HEK293 (cell line): ENCODE results near the gene GPSM1.

Experiments used
- CTCF ChIA-PET: fragments of 350-600 bp; formaldehyde crosslinking; extraction: SDS; loops from one replicate; lab custom pipeline; 2021; ENCODE audit warnings: antibody characterized with exemption; lab: Yijun Ruan, JAX
- POLR2A ChIA-PET: fragments of 300-600 bp; formaldehyde crosslinking; extraction: SDS; loops from one replicate; lab custom pipeline; 2020; ENCODE audit warnings: antibody characterized with exemption, inconsistent platforms; lab: Yijun Ruan, JAX
- H3K27ac ChIP-seq: fragments of 200-500 bp; sonication (Bioruptor generic); 2 replicates; pipeline ENCODE4 v1.5.1; 2014; ENCODE audit warnings: low read depth, low read length, control low read depth, inconsistent platforms; ENCODE audit errors: extremely low read depth
- H3K36me3 ChIP-seq, 2 experiments: fragments of 200-500 bp in 1 of 2; sonication (Bioruptor generic) in 1 of 2; 1 replicate in 1 of 2; 2 replicates in 1 of 2; pipeline ENCODE4 v1.5.1; 2014 to 2017; ENCODE audit warnings: inconsistent platforms in 2 of 2, low read length in 2 of 2; ENCODE audit not compliant: control insufficient read depth in 2 of 2, insufficient read depth in 1 of 2
- H3K4me1 ChIP-seq: fragments of 200-500 bp; sonication (Bioruptor generic); 2 replicates; pipeline ENCODE4 v1.5.1; 2014; ENCODE audit warnings: mild to moderate bottlenecking, low read length, inconsistent platforms; ENCODE audit not compliant: control insufficient read depth, insufficient read depth
- H3K4me3 ChIP-seq: 2 replicates; pipeline ENCODE4 v1.5.1; 2011; ENCODE audit warnings: low read depth, mild to moderate bottlenecking, control low read depth, low read length, moderate library complexity
- H3K9me3 ChIP-seq: fragments of 200-500 bp; sonication (Bioruptor generic); 2 replicates; pipeline ENCODE4 v1.5.1; 2014; ENCODE audit warnings: low read depth, low read length, inconsistent platforms; ENCODE audit not compliant: control insufficient read depth, insufficient read depth
- GLI2 ChIP-seq: fragments of 450-650 bp; formaldehyde crosslinking; IDR thresholded peaks from 2 replicates; pipeline ENCODE4; 2017; ENCODE audit warnings: missing biosample characterization, missing genetic modification characterization, low read depth, borderline replicate concordance
- HOXC10 ChIP-seq: sonication (generic); formaldehyde crosslinking; IDR thresholded peaks from 2 replicates; pipeline ENCODE4 v1.8.1; 2023; ENCODE audit warnings: mild to moderate bottlenecking, missing genetic modification reagents
- KLF7 ChIP-seq: fragments of 450-650 bp; formaldehyde crosslinking; IDR thresholded peaks from 2 replicates; pipeline ENCODE4 v1.5.1; 2016; ENCODE audit warnings: missing biosample characterization, missing genetic modification characterization, borderline replicate concordance
- PRDM1 ChIP-seq: fragments of 450-650 bp; formaldehyde crosslinking; IDR thresholded peaks from 2 replicates; pipeline ENCODE4; 2016; ENCODE audit warnings: missing biosample characterization, missing genetic modification characterization
- PRDM6 ChIP-seq: fragments of 450-650 bp; formaldehyde crosslinking; IDR thresholded peaks from 2 replicates; pipeline ENCODE4 v1.5.1; 2017; ENCODE audit warnings: missing biosample characterization, missing genetic modification characterization
- TSHZ1 ChIP-seq: fragments of 450-650 bp; formaldehyde crosslinking; IDR thresholded peaks from 2 replicates; pipeline ENCODE4 v1.5.1; 2016; ENCODE audit warnings: missing biosample characterization, missing genetic modification characterization, borderline replicate concordance
- ZFP69B ChIP-seq: fragments of 450-650 bp; formaldehyde crosslinking; IDR thresholded peaks from 2 replicates; pipeline ENCODE4 v1.5.1; 2016; ENCODE audit warnings: missing biosample characterization, missing genetic modification characterization
- ZIC2 ChIP-seq: fragments of 450-650 bp; formaldehyde crosslinking; IDR thresholded peaks from 2 replicates; pipeline ENCODE4 v1.5.1; 2016; ENCODE audit warnings: missing biosample characterization, missing genetic modification characterization
- ZNF133 ChIP-seq: fragments of 450-650 bp; formaldehyde crosslinking; IDR thresholded peaks from 2 replicates; pipeline ENCODE4 v1.5.1; 2016; ENCODE audit warnings: missing biosample characterization, missing genetic modification characterization
- ZNF214 ChIP-seq: fragments of 450-650 bp; formaldehyde crosslinking; IDR thresholded peaks from 2 replicates; pipeline ENCODE4 v1.5.1; 2017; ENCODE audit warnings: missing biosample characterization, mild to moderate bottlenecking, missing genetic modification characterization, borderline replicate concordance
- ZNF280C ChIP-seq: fragments of 450-650 bp; formaldehyde crosslinking; IDR thresholded peaks from 2 replicates; pipeline ENCODE4 v1.5.1; 2016; ENCODE audit warnings: missing biosample characterization, missing genetic modification characterization
- ZNF311 ChIP-seq: fragments of 450-650 bp; formaldehyde crosslinking; IDR thresholded peaks from 2 replicates; pipeline ENCODE4 v1.5.1; 2017; ENCODE audit warnings: missing biosample characterization, missing genetic modification characterization, borderline replicate concordance
- ZNF426 ChIP-seq: fragments of 450-650 bp; formaldehyde crosslinking; IDR thresholded peaks from 2 replicates; pipeline ENCODE4 v1.5.1; 2017; ENCODE audit warnings: missing biosample characterization, missing genetic modification characterization, mild to moderate bottlenecking, inconsistent platforms, moderate library complexity
- ZNF449 ChIP-seq: fragments of 450-650 bp; formaldehyde crosslinking; IDR thresholded peaks from 2 replicates; pipeline ENCODE4 v1.5.1; 2017; ENCODE audit warnings: missing biosample characterization, mild to moderate bottlenecking, missing genetic modification characterization, moderate library complexity
- ZNF530 ChIP-seq: fragments of 450-650 bp; formaldehyde crosslinking; IDR thresholded peaks from 2 replicates; pipeline ENCODE4 v1.5.1; 2016; ENCODE audit warnings: low read depth, missing biosample characterization, missing genetic modification characterization
- ZNF571 ChIP-seq: fragments of 450-650 bp; formaldehyde crosslinking; IDR thresholded peaks from 2 replicates; pipeline ENCODE4 v1.5.0; 2017; ENCODE audit warnings: missing biosample characterization, missing genetic modification characterization
- ZNF791 ChIP-seq: fragments of 450-650 bp; formaldehyde crosslinking; IDR thresholded peaks from 2 replicates; pipeline ENCODE4 v1.5.1; 2016; ENCODE audit warnings: missing biosample characterization, missing genetic modification characterization
- TF ChIP-seq, protein P1 (sequence below): fragments of 450-650 bp; formaldehyde crosslinking; IDR thresholded peaks from 2 replicates; pipeline ENCODE4 v1.5.1; 2016; ENCODE audit warnings: missing biosample characterization, missing genetic modification characterization, borderline replicate concordance
- TF ChIP-seq, protein P2 (sequence below): fragments of 450-650 bp; formaldehyde crosslinking; IDR thresholded peaks from 2 replicates; pipeline ENCODE4 v1.5.1; 2016; ENCODE audit warnings: missing biosample characterization, missing genetic modification characterization

The GPSM1 gene

DNA sequence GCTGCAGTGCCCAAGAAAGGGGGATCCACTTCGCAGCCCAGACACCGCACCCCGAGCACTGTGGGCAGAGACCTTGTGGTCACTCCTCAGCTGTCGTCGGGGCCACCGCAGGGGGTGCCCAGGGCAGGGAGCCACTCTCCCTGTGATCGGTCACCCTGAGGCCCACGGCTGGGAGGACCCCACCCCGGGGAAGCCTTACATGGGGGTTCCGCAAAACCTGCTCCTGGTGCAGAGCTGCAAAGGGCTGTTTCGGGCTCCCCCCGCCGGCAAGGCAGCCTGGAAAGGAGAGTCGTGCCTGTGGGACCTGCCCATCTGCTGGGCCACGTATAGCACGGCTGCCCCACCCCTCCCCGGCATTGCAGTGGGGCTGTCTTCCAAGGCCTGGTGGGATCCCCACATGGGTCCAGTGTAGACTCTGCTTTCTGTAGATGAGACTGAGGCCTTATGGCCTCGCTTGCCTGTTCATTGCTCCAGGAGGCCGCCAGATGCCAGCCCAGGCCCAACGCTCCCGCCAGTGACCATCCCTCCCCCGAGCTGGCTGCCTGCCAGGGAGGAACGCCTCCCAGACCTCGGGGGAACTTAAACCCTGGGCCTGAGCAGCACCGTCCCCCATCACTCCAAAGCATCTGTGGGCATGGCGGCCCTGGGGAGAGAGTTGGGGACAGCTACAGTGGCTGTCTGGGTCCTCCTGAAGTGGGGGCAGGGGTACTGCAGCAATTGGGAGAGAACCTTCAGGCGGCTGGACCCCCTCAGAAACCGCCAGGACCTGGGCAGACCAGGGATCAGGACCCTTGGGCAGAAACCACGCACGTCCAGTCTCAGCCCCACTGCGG lies 37.8 kb downstream of the GPSM1 start:
- Histone ChIP-seq H3K4me3 (no peak overlapping the region), H3K9me3 (no peaks in the 10 kb centered on the region), H3K36me3 (no peaks in the 10 kb centered on the region), H3K27ac (no peak overlapping the region), H3K4me1 (no peaks in the 10 kb centered on the region; the same call in 1 of the 2 replicates)
- ChIA-PET CTCF (interaction anchor here (0.5 to 2.3 kb wide), 4 partner anchors 26 to 225 kb away, joined by 3 to 9 read pairs (median 6); no protein-coding TSS in a partner anchor), POLR2A (interaction anchor here (0.8 to 1.0 kb wide), 2 partner anchors 11 to 17 kb away, joined by 3 read pairs; no protein-coding TSS in a partner anchor)
- TF ChIP-seq ZNF791: no peak
- TF ChIP-seq ZNF449 (tag by site-specific recombination): no peak
- no peak for TF ChIP-seq ZNF133 (tag by site-specific recombination)
- no peak for TF ChIP-seq ZNF214 (tag by site-specific recombination)
- TF ChIP-seq, protein P1, sequence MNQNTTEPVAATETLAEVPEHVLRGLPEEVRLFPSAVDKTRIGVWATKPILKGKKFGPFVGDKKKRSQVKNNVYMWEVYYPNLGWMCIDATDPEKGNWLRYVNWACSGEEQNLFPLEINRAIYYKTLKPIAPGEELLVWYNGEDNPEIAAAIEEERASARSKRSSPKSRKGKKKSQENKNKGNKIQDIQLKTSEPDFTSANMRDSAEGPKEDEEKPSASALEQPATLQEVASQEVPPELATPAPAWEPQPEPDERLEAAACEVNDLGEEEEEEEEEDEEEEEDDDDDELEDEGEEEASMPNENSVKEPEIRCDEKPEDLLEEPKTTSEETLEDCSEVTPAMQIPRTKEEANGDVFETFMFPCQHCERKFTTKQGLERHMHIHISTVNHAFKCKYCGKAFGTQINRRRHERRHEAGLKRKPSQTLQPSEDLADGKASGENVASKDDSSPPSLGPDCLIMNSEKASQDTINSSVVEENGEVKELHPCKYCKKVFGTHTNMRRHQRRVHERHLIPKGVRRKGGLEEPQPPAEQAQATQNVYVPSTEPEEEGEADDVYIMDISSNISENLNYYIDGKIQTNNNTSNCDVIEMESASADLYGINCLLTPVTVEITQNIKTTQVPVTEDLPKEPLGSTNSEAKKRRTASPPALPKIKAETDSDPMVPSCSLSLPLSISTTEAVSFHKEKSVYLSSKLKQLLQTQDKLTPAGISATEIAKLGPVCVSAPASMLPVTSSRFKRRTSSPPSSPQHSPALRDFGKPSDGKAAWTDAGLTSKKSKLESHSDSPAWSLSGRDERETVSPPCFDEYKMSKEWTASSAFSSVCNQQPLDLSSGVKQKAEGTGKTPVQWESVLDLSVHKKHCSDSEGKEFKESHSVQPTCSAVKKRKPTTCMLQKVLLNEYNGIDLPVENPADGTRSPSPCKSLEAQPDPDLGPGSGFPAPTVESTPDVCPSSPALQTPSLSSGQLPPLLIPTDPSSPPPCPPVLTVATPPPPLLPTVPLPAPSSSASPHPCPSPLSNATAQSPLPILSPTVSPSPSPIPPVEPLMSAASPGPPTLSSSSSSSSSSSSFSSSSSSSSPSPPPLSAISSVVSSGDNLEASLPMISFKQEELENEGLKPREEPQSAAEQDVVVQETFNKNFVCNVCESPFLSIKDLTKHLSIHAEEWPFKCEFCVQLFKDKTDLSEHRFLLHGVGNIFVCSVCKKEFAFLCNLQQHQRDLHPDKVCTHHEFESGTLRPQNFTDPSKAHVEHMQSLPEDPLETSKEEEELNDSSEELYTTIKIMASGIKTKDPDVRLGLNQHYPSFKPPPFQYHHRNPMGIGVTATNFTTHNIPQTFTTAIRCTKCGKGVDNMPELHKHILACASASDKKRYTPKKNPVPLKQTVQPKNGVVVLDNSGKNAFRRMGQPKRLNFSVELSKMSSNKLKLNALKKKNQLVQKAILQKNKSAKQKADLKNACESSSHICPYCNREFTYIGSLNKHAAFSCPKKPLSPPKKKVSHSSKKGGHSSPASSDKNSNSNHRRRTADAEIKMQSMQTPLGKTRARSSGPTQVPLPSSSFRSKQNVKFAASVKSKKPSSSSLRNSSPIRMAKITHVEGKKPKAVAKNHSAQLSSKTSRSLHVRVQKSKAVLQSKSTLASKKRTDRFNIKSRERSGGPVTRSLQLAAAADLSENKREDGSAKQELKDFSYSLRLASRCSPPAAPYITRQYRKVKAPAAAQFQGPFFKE (tag by site-specific recombination): no peak
- TF ChIP-seq HOXC10: no peak
- no peak for TF ChIP-seq ZNF571 (tag by site-specific recombination)
- TF ChIP-seq ZNF311: no peak
- TF ChIP-seq KLF7 (tag by site-specific recombination): no peak
- no peak for TF ChIP-seq ZIC2 (tag by site-specific recombination)
- TF ChIP-seq TSHZ1 (tag by site-specific recombination): no peak
- no peak for TF ChIP-seq PRDM1 (tag by site-specific recombination)
- TF ChIP-seq ZNF530 (tag by site-specific recombination): no peak
- no peak for TF ChIP-seq ZNF426 (tag by site-specific recombination)
- no peak for TF ChIP-seq ZNF280C (tag by site-specific recombination)
- TF ChIP-seq PRDM6 (tag by site-specific recombination): no peak
- no peak for TF ChIP-seq GLI2
- TF ChIP-seq, protein P2, sequence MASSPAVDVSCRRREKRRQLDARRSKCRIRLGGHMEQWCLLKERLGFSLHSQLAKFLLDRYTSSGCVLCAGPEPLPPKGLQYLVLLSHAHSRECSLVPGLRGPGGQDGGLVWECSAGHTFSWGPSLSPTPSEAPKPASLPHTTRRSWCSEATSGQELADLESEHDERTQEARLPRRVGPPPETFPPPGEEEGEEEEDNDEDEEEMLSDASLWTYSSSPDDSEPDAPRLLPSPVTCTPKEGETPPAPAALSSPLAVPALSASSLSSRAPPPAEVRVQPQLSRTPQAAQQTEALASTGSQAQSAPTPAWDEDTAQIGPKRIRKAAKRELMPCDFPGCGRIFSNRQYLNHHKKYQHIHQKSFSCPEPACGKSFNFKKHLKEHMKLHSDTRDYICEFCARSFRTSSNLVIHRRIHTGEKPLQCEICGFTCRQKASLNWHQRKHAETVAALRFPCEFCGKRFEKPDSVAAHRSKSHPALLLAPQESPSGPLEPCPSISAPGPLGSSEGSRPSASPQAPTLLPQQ (tag by site-specific recombination): no peak
- no peak for TF ChIP-seq ZFP69B (tag by site-specific recombination)
